ENCODE results near the gene MSI2.

MSI2 gene

DNA sequence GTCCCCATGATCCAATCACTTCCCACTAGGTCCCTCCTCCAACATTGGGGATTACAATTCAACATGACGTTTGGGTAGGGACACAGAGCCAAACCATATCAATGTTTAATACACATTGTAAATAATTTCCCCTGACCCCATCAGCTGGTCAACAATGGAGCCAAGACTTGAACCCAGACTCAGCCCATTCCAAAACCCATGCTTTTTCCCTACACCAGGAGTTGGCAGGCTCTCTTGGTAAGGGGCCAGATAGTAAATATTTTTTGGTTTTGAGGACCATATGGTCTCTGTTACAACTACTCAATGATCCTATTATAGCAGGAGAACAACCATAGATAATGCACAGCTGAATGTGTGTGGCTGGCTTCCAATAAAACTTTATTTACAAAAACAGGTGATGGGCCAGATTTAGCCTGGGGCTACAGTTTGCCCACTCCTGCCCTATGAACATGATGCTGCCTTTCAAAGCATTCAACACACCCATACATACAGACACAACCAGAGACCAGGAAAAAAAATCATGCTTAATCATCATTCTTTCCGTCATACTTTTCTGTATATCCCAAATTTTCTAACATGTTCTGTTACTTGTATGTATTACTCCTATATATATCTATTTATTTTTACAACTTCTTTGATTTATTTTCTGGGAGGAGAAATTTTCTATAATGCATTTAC is 22.1 kb upstream of the MSI2 start:
- TF ChIP-seq CTCF (IDR thresholded peaks at IDR 0.05; ENCODE audit: insufficient read depth, low read depth, low read length, missing control alignments) = no peak
- no peak for DNase-seq (ENCODE audit: low read depth)
- H3K4me3 ChIP-seq (ENCODE audit: low read depth, low read length) = no peak overlapping the region

GRCh38 chr17:57234739-57235092 is 21.6 kb upstream of the MSI2 start:
- no peak for DNase-seq (ENCODE audit: low read depth)
- H3K4me3 ChIP-seq (ENCODE audit: low read depth, low read length) = no peak overlapping the region
- TF ChIP-seq CTCF (IDR thresholded peaks at IDR 0.05; ENCODE audit: insufficient read depth, low read depth, low read length, missing control alignments) = no peak

DNA sequence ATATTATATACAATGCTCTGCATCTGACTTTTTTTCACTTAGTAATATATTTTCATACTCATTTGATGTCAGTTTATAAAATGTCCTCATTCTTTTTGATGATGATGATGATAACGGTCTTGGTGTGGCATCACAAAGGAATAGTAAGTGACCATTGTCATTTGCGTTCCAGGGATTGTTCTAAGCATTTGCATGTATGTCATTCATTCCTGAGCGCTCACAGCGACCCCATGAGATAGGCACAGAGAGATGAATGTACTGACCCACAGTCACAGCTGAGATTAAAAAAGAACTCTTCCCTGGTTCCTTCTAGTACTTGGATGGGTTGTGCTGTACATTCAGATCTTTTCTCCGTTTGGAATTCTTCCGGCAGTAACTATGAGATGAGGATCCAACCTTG is 21.2 kb upstream of the MSI2 start:
- TF ChIP-seq CTCF (IDR thresholded peaks at IDR 0.05; ENCODE audit: insufficient read depth, low read depth, low read length, missing control alignments) = no peak
- H3K4me3 ChIP-seq (ENCODE audit: low read depth, low read length) = no peak overlapping the region
- DNase-seq (ENCODE audit: low read depth) = no peak

DNA sequence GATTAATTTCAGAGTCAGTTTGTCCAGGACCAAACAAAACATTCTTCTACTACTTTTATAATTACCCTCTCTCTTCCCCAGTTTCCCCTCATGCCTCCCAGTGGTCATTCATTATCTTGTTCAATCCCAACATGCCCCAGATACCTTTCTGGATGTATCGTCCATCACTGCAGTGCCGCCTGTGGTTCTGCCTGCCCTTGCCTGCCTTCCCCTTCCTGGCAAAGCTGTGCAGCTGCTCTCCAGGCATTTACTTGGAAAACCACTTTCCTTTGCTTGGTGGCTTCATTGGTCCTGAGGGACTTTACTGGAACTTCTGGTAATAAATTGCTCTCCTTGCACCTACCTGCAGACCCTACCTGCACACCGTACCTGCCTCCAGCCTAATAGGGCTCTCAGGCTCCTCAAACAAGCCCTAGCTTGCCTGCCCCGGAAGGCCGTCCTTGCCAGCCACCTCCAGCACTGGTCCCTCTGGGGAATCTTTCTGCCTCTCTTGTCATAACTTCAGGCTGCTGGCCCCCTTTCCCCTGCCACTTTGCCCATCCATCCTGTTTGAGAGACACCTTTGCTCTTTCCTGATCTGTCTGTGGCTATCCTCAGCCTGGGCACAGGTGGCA is 19.5 kb upstream of the MSI2 start:
- H3K4me3 ChIP-seq (ENCODE audit: low read depth, low read length) = no peak overlapping the region
- TF ChIP-seq CTCF (IDR thresholded peaks at IDR 0.05; ENCODE audit: insufficient read depth, low read depth, low read length, missing control alignments) = no peak
- DNase-seq (ENCODE audit: low read depth) = no peak

- no peak for TF ChIP-seq CTCF (IDR thresholded peaks at IDR 0.05; ENCODE audit: insufficient read depth, low read depth, low read length, missing control alignments)
- no peak overlapping the region for H3K4me3 ChIP-seq (ENCODE audit: low read depth, low read length)
These were observed 15.7 kb upstream of the MSI2 start for GRCh38 chr17:57240648-57241047.

DNA sequence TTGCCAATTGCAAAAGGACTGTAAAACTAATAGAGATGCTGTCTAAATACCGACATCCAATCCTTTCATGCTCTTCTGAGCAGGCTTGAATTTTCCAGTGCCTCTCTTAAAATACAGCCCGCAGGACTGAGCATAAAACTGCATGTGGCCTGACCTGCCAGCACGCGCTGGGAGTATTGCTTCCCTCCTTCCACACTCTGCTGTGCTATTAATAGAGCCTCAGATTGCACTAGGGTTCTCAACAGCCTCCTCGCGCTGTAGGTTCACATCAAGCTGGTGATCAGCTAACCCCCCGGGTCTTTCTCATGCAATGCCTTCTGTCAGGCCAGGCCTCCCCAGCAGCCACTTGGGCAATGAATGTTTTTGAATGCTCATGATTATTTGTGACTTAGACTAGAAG is 14.2 kb upstream of the MSI2 start:
- H3K4me3 ChIP-seq (ENCODE audit: low read depth, low read length) = no peak overlapping the region
- no peak for DNase-seq (ENCODE audit: low read depth)
- no peak for TF ChIP-seq CTCF (IDR thresholded peaks at IDR 0.05; ENCODE audit: insufficient read depth, low read depth, low read length, missing control alignments)

More at GRCh38 chr17:57240648-57241047, 15.7 kb upstream of the MSI2 start:
- no peak for DNase-seq (ENCODE audit: low read depth)

DNA sequence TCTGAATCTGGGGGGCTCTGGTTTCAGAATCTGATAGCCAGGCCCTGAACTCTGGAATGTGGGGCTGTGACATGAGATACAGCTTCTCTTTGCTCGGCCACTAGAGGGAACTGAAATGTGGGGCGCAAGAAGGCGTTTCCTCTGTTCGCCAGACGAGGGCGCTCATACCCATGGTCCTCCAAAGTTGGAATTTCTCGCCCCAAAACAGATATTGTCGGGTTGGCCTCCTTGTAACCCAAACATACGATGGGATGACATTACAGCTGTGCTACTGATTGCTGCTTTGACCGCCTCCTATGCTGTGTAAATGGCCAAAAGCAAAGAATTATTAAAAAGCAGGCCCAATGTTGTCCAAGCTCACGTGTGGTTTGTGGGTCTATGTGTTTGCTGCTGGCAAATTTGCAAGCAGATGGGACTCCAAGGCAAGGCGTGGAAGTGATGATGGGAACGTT is 13.1 kb upstream of the MSI2 start:
- no peak overlapping the region for H3K4me3 ChIP-seq (ENCODE audit: low read depth, low read length)
- peak; percentile 83 for DNase-seq (ENCODE audit: low read depth)

More for the DNA sequence above, 13.1 kb upstream of the MSI2 start:
- TF ChIP-seq CTCF (IDR thresholded peaks at IDR 0.05; ENCODE audit: insufficient read depth, low read depth, low read length, missing control alignments) = peak; percentile 100
